Adrenal gland (tissue), 12 donors: ENCODE data around the gene RAB6A. TPM values are rescaled to one million over a fixed set of nuclear protein-coding genes. Genes with fewer than 3 reads are reported as not detected.
"Not testable (repeated sequence)": the region's sequence is repeated elsewhere in the genome, so short reads cannot be mapped to it uniquely, and the experiment has no call there.

Experiments used
- DNase-seq, 7 donors: peaks; one replicate each; pipeline ENCODE4 v3.0.0-alpha.2; 2019 to 2020
- H3K27ac ChIP-seq, 5 donors: fragments of 200-600 bp; sonication (generic) in 4 of 5; 1 replicate in 3 of 5; 2 replicates in 2 of 5; pipeline versions ENCODE4 v1.5.1 to v1.8.0; 2016 to 2020; ENCODE audit warnings: mild to moderate bottlenecking in 1 of 5
- H3K27me3 ChIP-seq: fragments of 200-600 bp; 2 replicates; pipeline ENCODE4 v1.8.0; 2021
- H3K36me3 ChIP-seq, 2 donors: fragments of 200-600 bp; replicated peaks in 1 of 2; 1 replicate in 1 of 2; 2 replicates in 1 of 2; pipeline versions ENCODE4 v1.5.1 to v1.8.0; 2018 to 2022
- H3K4me1 ChIP-seq, 2 donors: fragments of 200-600 bp; replicated peaks in 1 of 2; 1 replicate in 1 of 2; 2 replicates in 1 of 2; pipeline versions ENCODE4 v1.5.1 to v1.8.0; 2018 to 2021
- H3K4me3 ChIP-seq, 4 donors: fragments of 200-600 bp; sonication (generic) in 3 of 4; one replicate each; pipeline ENCODE4 v1.5.1; 2016 to 2018
- H3K9me3 ChIP-seq, 3 donors: fragments of 200-600 bp; sonication (generic) in 1 of 3; replicated peaks in 1 of 3; 1 replicate in 2 of 3; 2 replicates in 1 of 3; pipeline versions ENCODE4 v1.5.1 to v1.8.0; 2016 to 2021
- CTCF ChIP-seq, 6 experiments: fragments of 450-650 bp in 4 of 6; fragments of 200-600 bp in 2 of 6; sonication (generic) in 1 of 6; IDR thresholded peaks; 1 replicate in 5 of 6; 2 replicates in 1 of 6; pipeline versions ENCODE4 v1.5.1 to v1.8.0; 2016 to 2021; ENCODE audit warnings: antibody characterized with exemption in 6 of 6, mild to moderate bottlenecking in 2 of 6, moderate library complexity in 1 of 6
- POLR2A ChIP-seq, 2 donors: fragments of 450-650 bp; IDR thresholded peaks; one replicate each; pipeline ENCODE4 v1.6.1; 2017; ENCODE audit warnings: antibody characterized with exemption in 2 of 2, mild to moderate bottlenecking in 2 of 2, moderate library complexity in 1 of 2
- WGBS, 4 donors: extraction: QIAGEN DNeasy Blood & Tissue Kit in 2 of 4; methylation state at CpG; one replicate each; pipeline versions ENCODE4 v1.1.5 to v1.1.7; 2013 to 2017; 5-methylcytosine and 5-hydroxymethylcytosine counted together
- intact Hi-C, 2 donors: fragments of 100-400 bp; cut with DNase I; formaldehyde crosslinking; loops; one replicate each; pipeline versions ENCODE4 v1.14.1 to v1.15.0; 2022 to 2023
- polyA plus RNA-seq, 3 donors: library from polyadenylated mRNA; stranded (reverse); fragments of 200-250 nt in 2 of 3; fragments of 350-450 nt in 1 of 3; fragmentation: Illumina TruSeq in 1 of 3; extraction: RNeasy Lipid Tissue Mini Kit (QIAGEN cat#74804) in 1 of 3; gene quantifications; one replicate each; pipeline ENCODE4 v1.2.3, GENCODE V29; 2013 to 2014
- total RNA-seq, 9 donors: library from RNA; depleted of rRNA in 4 of 9; stranded (reverse); fragments of >200 nt in 4 of 9; fragments of 120-200 nt in 1 of 9; fragmentation: NEBNext Ultra II Directional in 1 of 9; extraction: Animal tissue kit (Norgen Biotek cat#: 25700) in 1 of 9; gene quantifications; one replicate each; pipeline versions ENCODE4 v1.1.0 to v1.2.4, GENCODE V29; 2013 to 2023
- donor health status: healthy with polysubstance abuse.
- donor health status: Bipolar disorder and iron deficiency.
- donor health status: DM: yes; HTN: yes; CAD: no.
- donor health status: DM: no; HTN: no; CAD: no.
- donor health status: DM: no; HTN: no; CAD: no.
- donor health status: DM: yes; HTN: yes; CAD: no.

Gene RAB6A
- total and polyA plus RNA-seq, 12 donors: 27.8 to 283 (median 131) TPM

GRCh38 chr11:73783483-73784020, 22.7 kb upstream of the RAB6A start:
- Histone ChIP-seq H3K4me1 (peaks cover 17 to 22% of the 10 kb centered on the region in 2 donors), H3K36me3 (no peaks in the 10 kb centered on the region), H3K27me3 (no peaks in the 10 kb centered on the region), H3K4me3 (no peak overlapping the region), H3K9me3 (no peaks in the 10 kb centered on the region), H3K27ac (peak overlapping the region in 4 of 5 donors; percentile 36 to 71 (median 50))
- TF ChIP-seq POLR2A (IDR thresholded peaks at IDR 0.05): no peak
- no peak for TF ChIP-seq CTCF (IDR thresholded peaks at IDR 0.05)
- intact Hi-C loops: no loop called here
- 65 to 70% (median 68%) methylated on average over 5 of the region's 5 CpGs for WGBS, 4 donors
- no peak for DNase-seq

DNA sequence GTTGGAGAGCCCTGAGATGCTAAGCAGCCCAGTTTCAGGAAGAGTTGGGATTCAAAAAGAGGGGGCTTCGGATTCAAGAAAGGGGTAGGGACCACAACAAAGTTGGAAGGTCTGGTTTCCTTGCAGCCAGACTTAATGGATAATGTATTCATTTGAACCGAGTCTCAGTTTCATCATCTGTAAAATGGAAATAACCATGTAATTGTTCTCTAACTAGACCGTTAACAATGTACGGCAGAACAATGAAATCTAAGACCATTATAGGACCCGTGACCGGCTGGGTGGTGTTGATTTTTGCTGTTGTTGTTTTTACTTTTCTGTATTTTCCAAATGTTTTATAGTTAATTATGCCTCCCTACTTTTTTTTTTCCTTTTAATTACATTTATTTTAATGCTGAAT, 20.4 kb upstream of the RAB6A start:
- Histone ChIP-seq H3K27me3 (no peaks in the 10 kb centered on the region), H3K9me3 (no peaks in the 10 kb centered on the region), H3K4me1 (peaks cover 10 to 12% of the 10 kb centered on the region in 2 donors), H3K27ac (no peak overlapping the region), H3K4me3 (no peak overlapping the region), H3K36me3 (no peaks in the 10 kb centered on the region)
- intact Hi-C loops: no loop called here
- no peak for DNase-seq
- TF ChIP-seq POLR2A (IDR thresholded peaks at IDR 0.05) (no peak), CTCF (IDR thresholded peaks at IDR 0.05) (no peak)
- 87 to 96% (median 94%) methylated on average over 6 of the region's 6 CpGs for WGBS, 4 donors

DNA sequence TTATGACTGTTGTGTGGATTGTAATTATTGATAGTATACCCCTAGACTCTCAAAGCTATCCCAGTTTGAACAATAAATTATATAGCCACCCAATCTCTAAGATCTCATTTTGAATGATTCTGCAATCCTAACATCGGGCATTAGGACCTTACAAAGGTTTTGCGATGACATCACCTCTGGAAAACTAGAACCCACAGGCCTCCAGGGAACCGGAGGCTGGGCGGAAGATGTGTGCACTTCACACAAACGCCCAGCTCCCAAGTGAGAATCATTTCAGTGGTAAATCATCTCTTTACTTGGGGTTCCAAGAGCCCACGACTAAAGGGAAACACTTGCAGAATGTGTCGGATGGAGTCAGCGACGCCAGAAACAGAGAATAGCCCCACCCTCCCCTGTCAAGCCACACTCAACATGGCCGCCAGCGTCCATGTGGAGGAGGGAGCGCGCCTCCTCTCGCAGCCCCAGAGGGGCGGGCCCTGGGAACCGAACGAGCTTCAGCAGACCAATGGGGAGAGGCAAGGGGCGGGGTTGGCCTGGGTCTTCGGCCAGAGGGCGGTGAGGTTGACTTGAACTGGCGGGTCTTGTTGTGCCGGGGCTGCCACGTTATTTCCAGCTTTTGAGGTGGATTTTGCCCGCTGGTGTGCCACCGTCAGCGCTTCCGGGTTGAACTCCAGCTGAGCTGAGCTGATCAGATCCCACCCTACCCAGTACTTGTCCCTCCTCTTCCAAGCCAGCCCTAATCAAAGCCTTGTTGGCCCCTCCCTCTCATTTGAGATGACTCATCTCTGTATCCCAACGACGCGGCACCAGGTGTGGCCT, 18.4 kb upstream of the RAB6A start:
- WGBS, 4 donors: 0 to 1% (median 0%) methylated on average over 14 to 30 of the region's 30 CpGs
- TF ChIP-seq POLR2A (IDR thresholded peaks at IDR 0.05): peak; percentile 26 to 83
- peak in 2 of 6 experiments; percentile 7 to 15 for TF ChIP-seq CTCF (IDR thresholded peaks at IDR 0.05)
- Histone ChIP-seq H3K4me1 (peaks cover 10 to 12% of the 10 kb centered on the region in 2 donors), H3K9me3 (no peaks in the 10 kb centered on the region), H3K27me3 (no peaks in the 10 kb centered on the region), H3K27ac (peak overlapping the region; percentile 72 to 97 (median 93)), H3K36me3 (no peaks in the 10 kb centered on the region), H3K4me3 (peak overlapping the region in 2 of 4 donors; percentile 52 to 58)
- peak; percentile 98 to 100 (median 99) for DNase-seq
- intact Hi-C loops: no loop called here

GRCh38 chr11:73770811-73771210, 9.9 kb upstream of the RAB6A start:
- H3K27ac ChIP-seq, H3K4me1 ChIP-seq, intact Hi-C loops, H3K9me3 ChIP-seq, H3K36me3 ChIP-seq, H3K27me3 ChIP-seq, H3K4me3 ChIP-seq, DNase-seq: not testable (repeated sequence)
- 89 to 93% (median 90%) methylated on average over 7 of the region's 7 CpGs for whole genome bisulfite sequencing, 4 donors
